ENCODE results near the gene RHOBTB1.

DNA sequence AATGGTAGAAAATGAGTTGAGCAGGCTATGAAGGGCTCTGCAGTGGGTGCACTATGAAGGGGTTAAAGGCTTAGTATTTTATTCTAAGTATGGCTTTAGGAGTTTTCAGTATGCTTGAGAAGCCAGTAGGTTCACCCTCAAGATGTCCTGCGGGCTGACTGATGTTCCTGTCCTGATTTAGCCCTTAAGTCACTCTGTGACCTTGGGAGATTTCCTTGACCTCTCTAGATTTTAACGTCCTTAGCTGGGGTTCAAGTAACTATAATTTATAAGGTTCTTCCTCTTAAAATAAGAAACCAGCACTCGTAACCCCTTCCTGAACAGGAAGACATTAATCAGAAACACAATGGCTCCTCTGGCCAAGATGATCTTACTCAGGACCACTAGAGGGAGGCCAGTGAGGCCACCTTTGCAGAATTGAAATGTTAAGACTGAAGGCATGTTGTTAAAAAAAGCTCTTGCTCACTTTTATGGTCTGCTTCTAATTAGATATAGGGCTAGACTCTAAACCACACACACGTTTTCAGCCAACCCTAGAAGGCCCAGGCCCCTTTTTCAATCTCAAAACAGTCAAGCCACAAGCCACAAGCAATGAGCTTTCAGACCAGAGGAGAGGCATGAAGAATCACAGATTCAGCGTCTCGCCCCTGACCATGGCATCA is 123.8 kb downstream of the RHOBTB1 start:
- TF ChIP-seq, protein P1, sequence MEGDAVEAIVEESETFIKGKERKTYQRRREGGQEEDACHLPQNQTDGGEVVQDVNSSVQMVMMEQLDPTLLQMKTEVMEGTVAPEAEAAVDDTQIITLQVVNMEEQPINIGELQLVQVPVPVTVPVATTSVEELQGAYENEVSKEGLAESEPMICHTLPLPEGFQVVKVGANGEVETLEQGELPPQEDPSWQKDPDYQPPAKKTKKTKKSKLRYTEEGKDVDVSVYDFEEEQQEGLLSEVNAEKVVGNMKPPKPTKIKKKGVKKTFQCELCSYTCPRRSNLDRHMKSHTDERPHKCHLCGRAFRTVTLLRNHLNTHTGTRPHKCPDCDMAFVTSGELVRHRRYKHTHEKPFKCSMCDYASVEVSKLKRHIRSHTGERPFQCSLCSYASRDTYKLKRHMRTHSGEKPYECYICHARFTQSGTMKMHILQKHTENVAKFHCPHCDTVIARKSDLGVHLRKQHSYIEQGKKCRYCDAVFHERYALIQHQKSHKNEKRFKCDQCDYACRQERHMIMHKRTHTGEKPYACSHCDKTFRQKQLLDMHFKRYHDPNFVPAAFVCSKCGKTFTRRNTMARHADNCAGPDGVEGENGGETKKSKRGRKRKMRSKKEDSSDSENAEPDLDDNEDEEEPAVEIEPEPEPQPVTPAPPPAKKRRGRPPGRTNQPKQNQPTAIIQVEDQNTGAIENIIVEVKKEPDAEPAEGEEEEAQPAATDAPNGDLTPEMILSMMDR (IDR thresholded peaks at IDR 0.05; ENCODE audit: borderline replicate concordance, extremely low read depth, low read length, poor library complexity, severe bottlenecking) = peak; percentile 25
- TF ChIP-seq EZH2 (IDR thresholded peaks at IDR 0.05; ENCODE audit: borderline replicate concordance, low read depth, low read length, severe bottlenecking) = no peak

All from DND-41 (cell line).